Activated T-helper 1 cell treated with Interleukin-2 at 50 U/mL for 16 hours (primary cell): ENCODE data around the gene VTI1A.

ENCODE experiments used
- DNase-seq: peaks from one replicate; pipeline ENCODE4 v3.0.0-alpha.2; 2020; ENCODE audit warnings: low read depth

The VTI1A gene

GRCh38 chr10:112785089-112785488 is 338.1 kb downstream of the VTI1A start:
- DNase-seq = no peak

DNA sequence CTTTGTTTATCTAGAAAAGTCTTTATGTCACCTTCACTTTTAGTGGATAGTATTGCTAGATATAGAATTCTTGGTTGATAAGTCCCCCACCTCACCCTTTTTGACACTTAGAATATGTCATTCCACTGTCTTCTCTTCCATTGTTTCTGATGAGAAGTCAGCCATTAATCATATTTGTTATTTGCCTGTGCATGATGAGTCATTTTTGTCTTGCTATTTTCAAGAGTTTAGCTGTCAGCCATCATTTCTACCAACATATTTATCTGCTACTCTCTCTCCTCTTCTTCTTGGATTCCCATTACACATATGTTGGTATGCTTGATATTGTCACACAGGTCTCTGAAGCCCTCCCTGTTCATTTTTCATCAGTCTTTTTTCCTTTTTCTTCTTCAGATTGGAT is 342.2 kb downstream of the VTI1A start:
- DNase-seq = no peak

- no peak for DNase-seq
Observed at GRCh38 chr10:112790030-112790429, 343.0 kb downstream of the VTI1A start.

- no peak for DNase-seq
Observed at GRCh38 chr10:112790921-112791320, 343.9 kb downstream of the VTI1A start.

DNA sequence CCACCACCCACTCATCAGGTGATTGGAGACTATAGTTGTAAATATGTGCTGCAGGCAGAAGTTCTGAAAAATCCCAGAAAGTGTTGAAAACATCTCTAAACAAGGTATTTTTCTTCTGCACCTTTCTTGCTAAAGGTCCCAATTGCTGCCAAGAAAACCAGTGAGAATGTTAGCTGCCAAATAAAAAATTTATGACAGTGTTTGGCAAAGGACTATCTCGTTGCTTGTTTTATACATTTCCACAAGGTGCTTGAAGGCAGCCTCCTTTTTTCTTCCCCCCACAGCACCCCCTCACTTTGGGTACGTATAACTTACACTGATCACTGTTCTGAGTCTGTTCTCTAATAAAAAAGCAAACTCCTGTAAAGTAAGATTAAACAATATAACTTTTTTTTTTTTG is 344.4 kb downstream of the VTI1A start:
- DNase-seq = no peak

DNA sequence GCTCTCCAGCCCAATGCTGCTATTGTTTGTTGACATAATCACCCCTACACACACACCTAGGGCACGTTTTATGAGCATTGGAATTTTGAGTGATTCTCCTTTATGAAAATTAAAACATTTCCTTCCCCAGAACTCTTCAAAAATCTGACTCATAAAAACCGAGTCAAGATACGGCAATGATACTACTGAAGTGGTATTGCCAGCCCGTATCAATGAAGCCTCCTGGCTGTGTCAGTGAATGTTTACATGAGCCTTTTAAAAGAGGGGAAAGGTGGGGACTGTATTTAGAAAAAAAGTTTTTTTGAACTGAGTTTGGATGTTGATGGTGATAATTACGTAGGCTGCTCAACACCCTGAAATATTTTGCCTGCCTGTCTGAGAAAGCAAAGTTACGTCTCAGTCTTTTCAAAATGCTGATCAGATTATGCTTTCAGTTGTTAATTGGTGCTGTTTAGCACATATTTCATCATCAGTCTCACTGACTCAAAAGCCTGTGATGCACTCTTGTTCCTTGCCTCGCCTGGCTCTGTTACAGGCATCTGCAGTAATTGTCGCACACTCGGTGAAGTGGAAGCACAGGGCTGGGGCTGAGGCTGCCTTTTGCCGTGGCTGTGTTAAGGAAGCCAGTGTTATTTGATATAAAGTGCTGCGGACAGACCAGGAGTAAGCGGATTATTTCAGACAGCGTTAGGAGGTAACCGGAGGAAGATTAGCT is 345.6 kb downstream of the VTI1A start:
- no peak for DNase-seq

DNA sequence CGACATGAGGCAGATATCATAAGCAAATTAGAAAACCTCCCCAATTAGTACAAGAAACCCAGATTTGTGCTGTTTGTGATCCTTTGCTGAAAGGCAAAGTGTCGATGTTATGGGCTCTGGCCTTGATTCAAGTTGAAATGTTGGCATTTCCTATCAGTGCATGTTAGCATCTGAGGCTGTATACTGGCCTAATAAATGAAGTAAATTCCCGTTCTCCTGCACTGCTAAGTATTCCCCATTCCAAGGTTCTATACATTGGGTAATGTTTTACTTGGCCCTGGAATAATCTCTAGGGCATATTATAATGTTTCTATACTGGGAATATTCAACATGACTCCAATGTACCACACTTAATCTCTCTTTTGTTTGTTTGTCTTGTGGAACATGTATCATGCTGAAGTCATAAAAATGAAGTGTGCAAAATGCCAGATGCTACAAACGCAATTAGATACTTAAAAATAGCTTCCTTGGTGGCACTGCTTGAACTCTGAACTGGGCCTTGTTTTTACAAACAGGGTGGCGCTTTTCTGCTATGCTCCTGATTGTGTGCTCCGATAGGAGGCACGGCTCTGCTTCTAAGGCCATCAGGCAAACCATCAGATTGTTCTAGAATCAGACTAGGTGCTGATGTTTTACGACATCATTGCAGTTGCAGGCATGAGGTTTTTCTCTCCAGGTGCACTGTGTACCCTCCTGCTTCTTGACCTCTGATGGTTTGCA is 346.3 kb downstream of the VTI1A start:
- DNase-seq = no peak

DNA sequence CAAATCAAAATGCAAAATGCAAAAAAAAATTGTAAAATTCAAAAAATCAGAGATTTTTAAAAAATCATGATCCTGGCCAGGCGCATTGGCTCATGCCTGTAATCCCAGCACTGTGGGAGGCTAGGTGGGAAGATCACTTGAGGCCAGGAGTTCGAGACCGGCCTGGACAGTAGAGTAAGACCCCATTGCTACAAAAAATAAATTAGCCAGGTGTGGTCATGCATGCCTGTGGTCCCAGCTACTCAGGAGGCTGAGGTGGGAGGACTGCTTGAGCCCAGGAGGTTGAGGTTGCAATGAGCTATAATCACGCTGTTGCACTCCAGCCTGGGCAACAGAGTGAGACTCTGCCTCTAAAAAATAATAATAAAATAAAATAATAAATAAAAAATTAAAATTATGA is 347.2 kb downstream of the VTI1A start:
- no peak for DNase-seq

DNA sequence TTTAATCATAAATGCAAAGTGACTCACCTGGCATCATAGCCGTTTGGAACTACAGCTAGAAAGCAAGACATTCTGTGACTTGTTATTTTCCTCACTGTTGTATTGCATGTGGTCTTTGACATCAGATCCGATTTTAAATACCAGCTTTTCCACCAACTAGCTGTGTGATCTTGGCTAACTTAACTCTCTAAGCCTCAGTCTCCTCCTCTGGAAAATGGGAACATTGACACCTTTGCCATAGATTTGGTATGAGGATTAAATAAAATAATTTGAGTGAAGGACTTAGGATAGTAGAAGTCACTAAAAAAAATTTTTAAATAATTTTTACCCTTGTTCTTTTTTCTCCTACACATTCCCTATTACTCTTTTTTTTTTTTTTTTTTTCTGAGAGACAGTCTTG is 348.1 kb downstream of the VTI1A start:
- DNase-seq = no peak

GRCh38 chr10:112797197-112797596 is 350.2 kb downstream of the VTI1A start:
- DNase-seq = no peak

DNA sequence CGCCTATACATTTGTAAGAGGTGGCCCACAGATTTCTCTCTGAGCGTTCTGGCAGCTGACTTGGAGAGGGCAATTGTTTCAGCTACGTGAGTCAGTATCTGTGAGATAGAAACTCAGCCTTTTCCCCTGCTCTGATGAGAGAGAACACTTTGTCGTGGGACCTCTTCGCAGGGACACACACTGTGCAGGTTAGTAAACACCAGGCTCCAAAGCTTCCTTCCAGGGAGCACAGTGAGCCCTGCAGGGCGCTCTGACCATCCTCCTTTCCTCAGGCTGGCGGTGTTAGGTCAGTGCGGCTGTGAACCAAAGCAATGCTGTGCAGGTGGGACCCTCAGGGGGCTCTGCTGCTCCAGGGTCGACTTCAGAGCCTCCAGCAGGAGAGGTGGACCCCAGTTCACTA is 350.8 kb downstream of the VTI1A start:
- DNase-seq = no peak

GRCh38 chr10:112799038-112799437 is 352.0 kb downstream of the VTI1A start:
- no peak for DNase-seq

DNA sequence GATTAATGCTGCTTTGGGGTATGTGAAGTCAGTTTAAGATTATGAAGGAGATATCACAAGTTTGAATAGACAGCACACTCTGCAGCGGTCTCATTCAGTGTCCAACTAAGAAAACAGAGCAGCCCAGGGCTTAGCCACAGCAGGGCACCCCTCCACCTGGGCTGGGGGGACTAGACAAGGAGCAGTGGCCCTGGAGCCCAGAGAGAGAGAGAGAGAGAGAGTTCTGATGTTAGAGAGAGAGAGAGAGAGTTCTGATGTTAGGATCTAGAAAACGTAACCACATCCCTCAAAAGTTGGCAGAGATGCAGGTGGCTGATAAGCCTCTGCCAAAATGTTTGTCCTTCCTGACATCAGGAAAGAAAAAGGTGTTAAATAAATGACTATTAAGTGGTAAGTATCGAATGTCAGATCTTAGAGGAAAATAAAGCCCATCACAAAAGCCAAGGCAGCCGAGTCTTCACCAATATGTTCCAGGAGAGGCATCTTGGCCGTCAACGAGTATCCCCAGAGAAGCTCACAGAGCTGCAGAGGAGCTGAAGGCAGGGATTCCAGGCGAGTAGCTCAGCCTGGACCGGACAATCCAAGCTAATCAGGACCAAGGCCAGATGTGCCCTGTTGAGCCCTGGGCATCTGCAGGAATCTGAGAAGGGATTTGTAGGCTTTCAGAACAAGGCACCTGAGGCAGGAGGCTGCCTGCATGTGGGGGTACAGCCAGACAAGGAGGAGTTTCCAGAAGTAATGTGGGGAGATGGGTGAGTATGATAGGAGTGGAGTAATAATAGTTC is 352.9 kb downstream of the VTI1A start:
- DNase-seq = no peak

DNA sequence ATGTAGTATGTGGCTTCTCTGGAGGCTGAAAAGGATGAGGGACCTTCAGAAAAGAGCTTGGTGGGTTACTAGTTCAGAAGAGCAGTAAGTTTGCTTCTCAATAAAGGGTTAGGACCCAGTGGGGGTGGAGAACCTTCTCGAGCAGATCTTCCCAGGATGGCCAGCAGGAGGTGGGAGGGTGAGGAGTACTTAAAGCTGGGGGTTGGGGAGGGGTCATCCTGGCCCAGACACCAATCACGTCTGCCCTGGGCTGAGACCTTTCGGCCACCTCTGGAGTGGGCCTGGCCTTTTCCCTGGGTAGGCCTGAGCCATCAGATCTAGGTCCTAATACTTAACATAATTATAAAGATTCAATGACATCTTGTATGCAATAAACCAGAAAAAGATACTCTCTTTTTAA is 354.0 kb downstream of the VTI1A start:
- no peak for DNase-seq

GRCh38 chr10:112801748-112802147 is 354.7 kb downstream of the VTI1A start:
- DNase-seq = no peak

GRCh38 chr10:112802411-112803022 is 355.5 kb downstream of the VTI1A start:
- DNase-seq = no peak

DNA sequence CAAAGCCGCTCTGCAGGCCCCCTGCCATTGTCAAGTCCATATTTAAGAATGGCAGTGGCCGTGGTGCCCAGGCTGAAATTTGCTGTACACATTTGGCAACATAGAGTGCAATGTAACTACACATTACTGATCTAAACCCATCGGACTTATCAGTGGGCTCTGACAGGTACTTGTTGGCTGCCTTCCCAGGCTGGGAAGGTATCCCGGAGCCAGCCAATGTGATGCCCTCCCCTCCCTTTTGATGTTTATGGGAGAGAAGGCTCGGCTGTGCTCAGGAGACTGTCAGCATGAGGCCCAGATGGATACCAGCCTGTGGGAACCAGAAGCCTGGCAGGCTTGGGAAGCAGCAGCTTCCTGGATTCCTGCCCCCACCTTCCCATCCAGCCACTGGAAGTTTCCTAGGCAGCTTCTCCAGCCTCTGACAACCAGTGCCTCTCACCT is 357.0 kb downstream of the VTI1A start:
- DNase-seq = no peak

- no peak for DNase-seq
Observed at GRCh38 chr10:112805254-112805590, 358.2 kb downstream of the VTI1A start.

- DNase-seq = no peak
Observed at GRCh38 chr10:112805701-112806100, 358.7 kb downstream of the VTI1A start.

DNA sequence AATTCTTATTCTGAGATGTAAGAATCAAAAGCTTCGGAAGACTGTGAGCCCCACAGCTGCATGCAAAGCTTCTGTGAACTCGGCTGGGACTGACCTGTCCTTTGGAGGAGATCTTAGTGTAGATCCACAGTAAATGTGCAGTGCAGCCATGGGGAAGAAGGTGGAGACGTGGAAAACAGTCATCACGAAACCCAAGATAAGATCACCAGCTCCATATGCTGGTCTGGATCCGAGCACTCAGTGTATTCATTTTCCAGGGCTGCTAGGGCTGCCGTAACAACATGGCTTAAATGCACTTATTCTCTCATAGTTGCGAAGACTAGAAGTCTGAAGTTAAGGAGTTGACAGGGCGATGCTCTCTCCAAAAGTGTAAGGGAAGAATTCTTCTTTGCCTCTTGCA is 360.0 kb downstream of the VTI1A start:
- DNase-seq = no peak

DNA sequence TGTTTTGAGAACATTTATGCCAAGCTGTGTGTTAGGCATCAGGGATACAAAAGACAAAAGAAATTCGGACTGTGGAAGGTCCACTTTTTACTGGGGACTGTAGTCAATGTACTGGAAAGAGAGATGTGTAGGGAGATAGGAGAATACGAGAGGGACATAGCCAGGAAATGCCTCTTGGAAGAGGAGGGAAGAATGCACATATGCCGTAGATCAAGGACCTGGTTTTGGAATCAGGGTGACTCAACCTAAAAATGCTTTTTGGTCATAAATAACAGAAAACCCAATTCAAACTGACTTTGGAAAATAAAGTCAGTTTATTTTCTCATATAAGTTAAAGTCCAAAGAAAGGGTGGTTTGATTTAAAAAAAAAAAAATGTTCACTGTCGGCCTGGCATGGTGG is 362.7 kb downstream of the VTI1A start:
- no peak for DNase-seq

DNA sequence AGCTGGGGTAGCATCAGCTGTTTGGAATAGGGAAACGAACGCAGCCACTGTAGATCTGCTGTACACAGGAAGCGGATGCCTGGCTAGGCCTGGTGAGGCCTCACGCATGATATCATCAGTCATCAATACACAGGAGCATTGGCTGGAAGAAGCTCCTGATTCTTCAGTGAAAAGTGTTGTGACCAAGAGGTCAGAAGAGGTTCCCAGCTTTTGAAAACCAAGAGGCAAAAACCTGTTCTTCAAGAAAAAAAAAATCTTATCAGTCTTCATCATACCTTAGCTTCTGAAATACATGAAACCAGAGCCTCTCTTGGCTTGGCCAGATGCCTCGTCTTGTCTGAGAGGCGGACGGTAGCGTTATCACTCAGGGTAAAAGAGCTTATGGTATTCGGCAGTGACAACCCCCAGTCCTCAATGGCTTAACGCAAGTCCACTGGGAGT is 363.7 kb downstream of the VTI1A start:
- no peak for DNase-seq
